Right lobe of liver (tissue), 6 donors: ENCODE data around the gene SNX10. TPM values are rescaled to one million over a fixed set of nuclear protein-coding genes. Genes with fewer than 3 reads are reported as not detected.

Experiments used
- ATAC-seq, 4 donors: fragments of 200-7000 bp; cut with Tn5 transposase; one replicate each; pipeline ENCODE4 v1.9.1; 2020; ENCODE audit warnings: mild to moderate bottlenecking in 4 of 4, moderate library complexity in 4 of 4
- DNase-seq, 3 donors: peaks; one replicate each; pipeline ENCODE4 v3.0.0-alpha.2; 2020
- H3K27ac ChIP-seq, 3 donors: fragments of 200-600 bp; one replicate each; pipeline ENCODE4 v1.8.0; 2022
- H3K27me3 ChIP-seq, 2 donors: fragments of 200-600 bp; one replicate each; pipeline ENCODE4 v1.8.0; 2022
- H3K36me3 ChIP-seq, 4 donors: fragments of 200-600 bp; sonication (generic) in 1 of 4; one replicate each; pipeline versions ENCODE4 v1.5.1 to v1.8.0; 2017 to 2022; ENCODE audit warnings: control low read depth in 1 of 4
- H3K4me1 ChIP-seq, 4 donors: fragments of 200-600 bp; sonication (generic) in 1 of 4; one replicate each; pipeline versions ENCODE4 v1.5.1 to v1.8.0; 2017 to 2022; ENCODE audit warnings: control low read depth in 1 of 4
- H3K4me3 ChIP-seq, 3 donors: fragments of 200-600 bp; one replicate each; pipeline ENCODE4 v1.8.0; 2022
- H3K9me3 ChIP-seq, 4 donors: fragments of 200-600 bp; sonication (generic) in 1 of 4; one replicate each; pipeline versions ENCODE4 v1.5.1 to v1.8.0; 2017 to 2022; ENCODE audit warnings: control low read depth in 1 of 4
- CTCF ChIP-seq, 4 donors: fragments of 200-600 bp in 3 of 4; fragments of 450-650 bp in 1 of 4; IDR thresholded peaks; one replicate each; pipeline versions ENCODE4 v1.5.1 to v1.8.0; 2016 to 2022; ENCODE audit warnings: antibody characterized with exemption in 4 of 4, mild to moderate bottlenecking in 2 of 4
- POLR2A ChIP-seq: fragments of 450-650 bp; IDR thresholded peaks from one replicate; pipeline ENCODE4 v1.6.1; 2017; ENCODE audit warnings: antibody characterized with exemption, mild to moderate bottlenecking
- WGBS: methylation state at CpG from one replicate; pipeline ENCODE4 v1.1.6; 2018; ENCODE audit warnings: low coverage, low lambda C conversion rate; ENCODE audit not compliant: insufficient coverage; ENCODE audit errors: missing lambda C conversion rate; 5-methylcytosine and 5-hydroxymethylcytosine counted together
- intact Hi-C, 2 donors: fragments of 100-400 bp; cut with DNase I; formaldehyde crosslinking; loops; one replicate each; pipeline versions ENCODE4 v1.11.2 to v1.14.1; 2022
- total RNA-seq, 6 experiments: library from RNA; depleted of rRNA in 2 of 6; stranded (reverse); fragments of >200 nt in 2 of 6; fragmentation: NEBNext Ultra II Directional in 3 of 6; extraction: Animal tissue kit (Norgen Biotek cat#: 25700) in 3 of 6; gene quantifications; one replicate each; pipeline versions ENCODE4 v1.1.0 to v1.2.4, GENCODE V29; 2016 to 2023
- donor health status: DM: no; HTN: yes; CAD: no.
- donor health status: DM: no; HTN: no; CAD: no.
- donor health status: DM: no; HTN: no; CAD: no.
- donor health status: DM: no; HTN: yes; CAD: no.
- donor health status: DM: no; HTN: yes; CAD: no.

Gene SNX10
- total RNA-seq, 6 experiments from 2014 or later: 10.1 to 59.0 (median 37.7) TPM

- H3K27ac ChIP-seq: no peak overlapping the region
- 71% methylated on average over 6 of the region's 6 CpGs for WGBS
- peak in 1 of 4 donors; percentile 3 for ATAC-seq
- no peak for DNase-seq
- peaks cover 0 to 28% (median 12%) of the 10 kb centered on the region in 4 donors for H3K4me1 ChIP-seq
- no peak overlapping the region for H3K4me3 ChIP-seq
- no peaks in the 10 kb centered on the region for H3K36me3 ChIP-seq
- H3K27me3 ChIP-seq: no peaks in the 10 kb centered on the region
- no peaks in the 10 kb centered on the region for H3K9me3 ChIP-seq
- no peak for TF ChIP-seq CTCF (IDR thresholded peaks at IDR 0.05)
- intact Hi-C loops: loop anchor here in 1 of 2 donors (10.0 kb wide), 1 partner anchor 46 kb away; the partner anchor contains the start of gene SNX10
Measured at GRCh38 chr7:26340476-26341018, 48.9 kb downstream of the SNX10 start.

GRCh38 chr7:26343320-26343832 is 51.7 kb downstream of the SNX10 start:
- TF ChIP-seq CTCF (IDR thresholded peaks at IDR 0.05) (peak in 1 of 4 donors; percentile 13), POLR2A (no peak)
- DNase-seq (peak; percentile 85 to 95 (median 88)), ATAC-seq (peak; percentile 63 to 80 (median 67))
- intact Hi-C loops: loop anchor here in 1 of 2 donors (10.0 kb wide), 1 partner anchor 49 kb away; the partner anchor contains the start of gene SNX10
- H3K4me1 ChIP-seq: peaks cover 0 to 53% (median 24%) of the 10 kb centered on the region in 4 donors
- no peak overlapping the region for H3K4me3 ChIP-seq
- 23% methylated on average over 5 of the region's 10 CpGs for WGBS
- H3K36me3 ChIP-seq: no peaks in the 10 kb centered on the region
- H3K27ac ChIP-seq: peak overlapping the region; percentile 83 to 87 (median 86)
- H3K27me3 ChIP-seq: no peaks in the 10 kb centered on the region
- no peaks in the 10 kb centered on the region for H3K9me3 ChIP-seq

- Histone ChIP-seq H3K4me3 (no peak overlapping the region), H3K4me1 (peaks cover 0 to 58% (median 26%) of the 10 kb centered on the region in 4 donors), H3K27me3 (no peaks in the 10 kb centered on the region), H3K27ac (peak overlapping the region; percentile 83 to 87 (median 86)), H3K36me3 (no peaks in the 10 kb centered on the region), H3K9me3 (no peaks in the 10 kb centered on the region)
- ATAC-seq: peak; percentile 8 to 55 (median 45)
- TF ChIP-seq POLR2A: no peak
- no peak for TF ChIP-seq CTCF (IDR thresholded peaks at IDR 0.05)
- 30% methylated on average over 2 of the region's 2 CpGs for WGBS
- intact Hi-C loops: loop anchor here in 1 of 2 donors (10.0 kb wide), 1 partner anchor 49 kb away; the partner anchor contains the start of gene SNX10
- peak in 1 of 3 donors; percentile 71 for DNase-seq
Measured at GRCh38 chr7:26343837-26344236, 52.2 kb downstream of the SNX10 start.

- Histone ChIP-seq H3K27me3 (no peaks in the 10 kb centered on the region), H3K4me1 (peaks cover 0 to 64% (median 29%) of the 10 kb centered on the region in 4 donors), H3K27ac (peak overlapping the region; percentile 83 to 87 (median 86)), H3K4me3 (no peak overlapping the region), H3K36me3 (no peaks in the 10 kb centered on the region), H3K9me3 (no peaks in the 10 kb centered on the region)
- intact Hi-C loops: loop anchor here in 1 of 2 donors (10.0 kb wide), 1 partner anchor 50 kb away; the partner anchor contains the start of gene SNX10
- ATAC-seq (no peak), DNase-seq (no peak)
- WGBS: 74% methylated on average over 8 of the region's 9 CpGs
- no peak for TF ChIP-seq CTCF (IDR thresholded peaks at IDR 0.05)
- TF ChIP-seq POLR2A: no peak
Measured at GRCh38 chr7:26345202-26345601, 53.5 kb downstream of the SNX10 start.
